B cell (primary cell): Measurements from ENCODE around the gene ADAMTS16. TPM values are rescaled to one million over a fixed set of nuclear protein-coding genes. Genes with fewer than 3 reads are reported as not detected.

Source experiments
- ATAC-seq: fragments of 200-7000 bp; cut with Tn5 transposase; one replicate; pipeline ENCODE4 v1.10.0; 2021; ENCODE audit warnings: low read depth, mild to moderate bottlenecking, moderate number of reproducible peaks, moderate library complexity
- CTCF ChIA-PET: fragments of 350-600 bp; sonication (Branson Sonifier 250); formaldehyde crosslinking; loops from one replicate; lab custom pipeline; 2021; ENCODE audit warnings: antibody characterized with exemption, inconsistent platforms; lab: Charles Lee
- POLR2A ChIA-PET: fragments of 350-600 bp; sonication (Branson Sonifier 250); formaldehyde crosslinking; loops from one replicate; lab custom pipeline; 2021; ENCODE audit warnings: antibody characterized with exemption; lab: Charles Lee
- DNase-seq: peaks from one replicate; pipeline ENCODE4 v3.0.0; 2013
- H2AFZ ChIP-seq: 2 replicates; pipeline ENCODE4 v1.6.1; 2012; ENCODE audit warnings: mild to moderate bottlenecking, low read depth, low read length; ENCODE audit not compliant: insufficient read depth, poor library complexity, severe bottlenecking
- H3K27ac ChIP-seq, 2 donors: 1 replicate in 1 of 2; 2 replicates in 1 of 2; pipeline ENCODE4 v1.5.1; 2012 to 2013; ENCODE audit warnings: low read length in 2 of 2, mild to moderate bottlenecking in 2 of 2, moderate library complexity in 1 of 2
- H3K27me3 ChIP-seq, 4 experiments: fragments of 200-600 bp in 1 of 4; sonication (generic) in 1 of 4; replicated peaks in 1 of 4; 1 replicate in 2 of 4; 2 replicates in 2 of 4; pipeline versions ENCODE4 v1.6.1 to v1.7.0; 2013 to 2016; ENCODE audit warnings: low read length in 3 of 4, mild to moderate bottlenecking in 2 of 4, mixed read lengths in 1 of 4, moderate library complexity in 1 of 4; ENCODE audit not compliant: insufficient read depth in 4 of 4, control insufficient read depth in 3 of 4; ENCODE audit errors: control extremely low read depth in 1 of 4
- H3K36me3 ChIP-seq, 2 experiments: replicated peaks in 1 of 2; 1 replicate in 1 of 2; 2 replicates in 1 of 2; pipeline versions ENCODE4 v1.6.1 to v1.7.1; 2013; ENCODE audit warnings: low read length in 1 of 2; ENCODE audit not compliant: insufficient read depth in 2 of 2, control insufficient read depth in 1 of 2; ENCODE audit errors: control extremely low read depth in 1 of 2, extremely low read depth in 1 of 2
- H3K4me1 ChIP-seq, 2 donors: fragments of 200-600 bp in 1 of 2; sonication (generic) in 1 of 2; 1 replicate in 1 of 2; 2 replicates in 1 of 2; pipeline versions ENCODE4 v1.5.1 to v1.6.1; 2013 to 2017; ENCODE audit warnings: low read length in 2 of 2; ENCODE audit not compliant: control insufficient read depth in 2 of 2, insufficient read depth in 2 of 2
- H3K4me2 ChIP-seq: replicated peaks from 2 replicates; pipeline ENCODE3; 2012; ENCODE audit warnings: mild to moderate bottlenecking, low read depth, low read length; ENCODE audit not compliant: poor library complexity, severe bottlenecking
- H3K4me3 ChIP-seq, 5 experiments: fragments of 200-600 bp in 1 of 5; sonication (generic) in 1 of 5; 1 replicate in 3 of 5; 2 replicates in 2 of 5; pipeline versions ENCODE4 v1.5.1 to v1.7.0; 2011 to 2016; ENCODE audit warnings: low read length in 4 of 5, mild to moderate bottlenecking in 4 of 5, low read depth in 2 of 5, control low read depth in 1 of 5, moderate library complexity in 1 of 5; ENCODE audit not compliant: insufficient read depth in 1 of 5; ENCODE audit errors: control extremely low read depth in 1 of 5, extremely low read depth in 1 of 5
- H3K79me2 ChIP-seq: fragments of 200-600 bp; sonication (generic); one replicate; pipeline ENCODE4 v1.6.0; 2016; ENCODE audit warnings: low read length; ENCODE audit not compliant: control insufficient read depth, insufficient read depth
- H3K9ac ChIP-seq: fragments of 200-600 bp; sonication (generic); 2 replicates; pipeline ENCODE4 v1.6.1; 2017; ENCODE audit warnings: mild to moderate bottlenecking, low read length, moderate library complexity
- H3K9me3 ChIP-seq, 3 donors: one replicate each; pipeline versions ENCODE4 v1.6.1 to v1.7.1; 2013; ENCODE audit warnings: low read length in 2 of 3; ENCODE audit not compliant: control insufficient read depth in 2 of 3, insufficient read depth in 1 of 3; ENCODE audit errors: control extremely low read depth in 1 of 3
- H4K20me1 ChIP-seq: 2 replicates; pipeline ENCODE4 v1.6.0; 2012; ENCODE audit warnings: mild to moderate bottlenecking, low read length; ENCODE audit not compliant: insufficient read depth, control insufficient read depth, poor library complexity, severe bottlenecking
- H3K27ac Mint-ChIP-seq: one replicate; pipeline ENCODE4 v1.8.0; 2021; ENCODE audit warnings: mixed read lengths
- H3K27me3 Mint-ChIP-seq: one replicate; pipeline ENCODE4 v1.8.0; 2021; ENCODE audit warnings: mixed read lengths
- H3K4me1 Mint-ChIP-seq: one replicate; pipeline ENCODE4 v1.8.0; 2021; ENCODE audit warnings: mixed read lengths
- H3K4me3 Mint-ChIP-seq: one replicate; pipeline ENCODE4 v1.8.0; 2021; ENCODE audit warnings: mixed read lengths
- H3K9me3 Mint-ChIP-seq: one replicate; pipeline ENCODE4 v1.8.0; 2022; ENCODE audit warnings: mixed read lengths; ENCODE audit not compliant: insufficient read depth
- EZH2 ChIP-seq: IDR thresholded peaks from 2 replicates; pipeline ENCODE4 v1.6.1; 2012; ENCODE audit warnings: borderline replicate concordance, low read depth, mild to moderate bottlenecking, moderate library complexity, low read length; ENCODE audit not compliant: insufficient read depth, poor library complexity, severe bottlenecking
- WGBS: methylation state at CpG from one replicate; pipeline ENCODE4 v1.1.5; 2013; ENCODE audit warnings: missing lambda C conversion rate; ENCODE audit not compliant: insufficient coverage; 5-methylcytosine and 5-hydroxymethylcytosine counted together
- intact Hi-C: fragments of 100-400 bp; cut with micrococcal nuclease; formaldehyde crosslinking; loops from one replicate; pipeline ENCODE4 v1.10.0; 2022
- polyA plus RNA-seq: library from polyadenylated mRNA; depleted of rRNA; stranded (reverse); fragments of >200 nt; gene quantifications from 2 replicates; pipeline ENCODE4 v1.2.3, GENCODE V29; 2012
- total RNA-seq, 2 donors: library from RNA; stranded (reverse); fragments of 120-200 nt in 1 of 2; gene quantifications; 1 replicate in 1 of 2; 2 replicates in 1 of 2; pipeline versions ENCODE4 v1.2.3 to v1.2.4, GENCODE V29; 2013 to 2022
- TF ChIP-seq, protein P1 (sequence below): fragments of 200-600 bp; IDR thresholded peaks from one replicate; pipeline ENCODE4 v1.8.0; 2022; ENCODE audit warnings: antibody characterized with exemption, mild to moderate bottlenecking

Gene ADAMTS16
- total and polyA plus RNA-seq, 2 donors (not counting 1 experiment from before 2014, with no cell fraction given): not detected

GRCh38 chr5:5132693-5133295 is 7.3 kb upstream of the ADAMTS16 start:
- H3K9me3 ChIP-seq: peaks cover 0 to 3% (median 0%) of the 10 kb centered on the region in 3 donors
- no peak overlapping the region for H3K4me3 Mint-ChIP-seq
- no peak overlapping the region for H2AFZ ChIP-seq
- H3K27ac ChIP-seq: no peak overlapping the region
- ATAC-seq (no peak), DNase-seq (no peak)
- no peaks in the 10 kb centered on the region for H3K27me3 Mint-ChIP-seq
- POLR2A ChIA-PET: no interaction called here
- no peaks in the 10 kb centered on the region for H3K4me1 ChIP-seq
- H3K79me2 ChIP-seq: no peaks in the 10 kb centered on the region
- H4K20me1 ChIP-seq: no peaks in the 10 kb centered on the region
- CTCF ChIA-PET: no interaction called here
- H3K9ac ChIP-seq: no peak overlapping the region
- H3K9me3 Mint-ChIP-seq: peaks cover 5% of the 10 kb centered on the region
- 84% methylated on average over 11 of the region's 15 CpGs for WGBS
- TF ChIP-seq EZH2: no peak
- TF ChIP-seq, protein P1, sequence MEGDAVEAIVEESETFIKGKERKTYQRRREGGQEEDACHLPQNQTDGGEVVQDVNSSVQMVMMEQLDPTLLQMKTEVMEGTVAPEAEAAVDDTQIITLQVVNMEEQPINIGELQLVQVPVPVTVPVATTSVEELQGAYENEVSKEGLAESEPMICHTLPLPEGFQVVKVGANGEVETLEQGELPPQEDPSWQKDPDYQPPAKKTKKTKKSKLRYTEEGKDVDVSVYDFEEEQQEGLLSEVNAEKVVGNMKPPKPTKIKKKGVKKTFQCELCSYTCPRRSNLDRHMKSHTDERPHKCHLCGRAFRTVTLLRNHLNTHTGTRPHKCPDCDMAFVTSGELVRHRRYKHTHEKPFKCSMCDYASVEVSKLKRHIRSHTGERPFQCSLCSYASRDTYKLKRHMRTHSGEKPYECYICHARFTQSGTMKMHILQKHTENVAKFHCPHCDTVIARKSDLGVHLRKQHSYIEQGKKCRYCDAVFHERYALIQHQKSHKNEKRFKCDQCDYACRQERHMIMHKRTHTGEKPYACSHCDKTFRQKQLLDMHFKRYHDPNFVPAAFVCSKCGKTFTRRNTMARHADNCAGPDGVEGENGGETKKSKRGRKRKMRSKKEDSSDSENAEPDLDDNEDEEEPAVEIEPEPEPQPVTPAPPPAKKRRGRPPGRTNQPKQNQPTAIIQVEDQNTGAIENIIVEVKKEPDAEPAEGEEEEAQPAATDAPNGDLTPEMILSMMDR: no peak
- H3K36me3 ChIP-seq: no peaks in the 10 kb centered on the region
- intact Hi-C loops: no loop called here
- no peak overlapping the region for H3K27ac Mint-ChIP-seq
- no peak overlapping the region for H3K4me3 ChIP-seq
- H3K4me2 ChIP-seq: no peak overlapping the region
- H3K4me1 Mint-ChIP-seq: no peaks in the 10 kb centered on the region
- no peaks in the 10 kb centered on the region for H3K27me3 ChIP-seq

DNA sequence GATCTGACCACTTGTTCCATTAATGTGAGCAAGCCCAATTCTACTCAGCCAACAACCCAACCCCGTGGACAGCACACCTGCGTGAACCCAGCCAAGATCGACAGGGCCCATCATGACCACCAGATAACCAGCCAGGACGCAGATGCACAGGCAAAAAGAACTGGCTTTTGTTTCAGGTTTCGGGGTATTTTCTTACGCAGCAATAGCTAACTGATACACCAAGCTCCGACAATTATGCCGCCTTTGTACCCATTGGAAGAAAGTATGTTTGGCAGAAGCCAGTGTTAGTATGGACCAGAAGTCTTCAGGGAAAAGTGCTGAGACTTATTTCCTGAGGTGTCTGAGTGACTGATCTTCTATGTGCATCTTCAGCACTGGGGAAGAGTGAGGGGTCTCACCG is 6.0 kb upstream of the ADAMTS16 start:
- Mint-ChIP-seq H3K27me3 (peaks cover 4% of the 10 kb centered on the region), H3K27ac (no peak overlapping the region), H3K4me1 (no peaks in the 10 kb centered on the region), H3K4me3 (no peak overlapping the region), H3K9me3 (peaks cover 5% of the 10 kb centered on the region)
- ChIA-PET CTCF (no interaction called here), POLR2A (no interaction called here)
- no peaks in the 10 kb centered on the region for H3K79me2 ChIP-seq
- DNase-seq: no peak
- H3K27me3 ChIP-seq: no peaks in the 10 kb centered on the region
- WGBS: over 99% methylated on average over 8 of the region's 9 CpGs
- H3K36me3 ChIP-seq: no peaks in the 10 kb centered on the region
- intact Hi-C loops: no loop called here
- no peak overlapping the region for H3K27ac ChIP-seq
- no peak for TF ChIP-seq EZH2
- TF ChIP-seq, protein P1: no peak
- no peak overlapping the region for H3K4me2 ChIP-seq
- no peak overlapping the region for H2AFZ ChIP-seq
- H3K9me3 ChIP-seq: peaks cover 0 to 3% (median 0%) of the 10 kb centered on the region in 3 donors
- H3K4me1 ChIP-seq: no peaks in the 10 kb centered on the region
- no peak for ATAC-seq
- H3K4me3 ChIP-seq: no peak overlapping the region
- no peak overlapping the region for H3K9ac ChIP-seq
- no peaks in the 10 kb centered on the region for H4K20me1 ChIP-seq
